GM23338 (cell line): ENCODE data around the gene DOCK2.

Source experiments
- CREB1 ChIP-seq: fragments of 250-450 bp; sonication (Bioruptor Pico); IDR thresholded peaks from 2 replicates; pipeline ENCODE4 v1.5.0; 2020; ENCODE audit warnings: low read depth, mild to moderate bottlenecking, moderate library complexity
- ETS1 ChIP-seq: IDR thresholded peaks from 2 replicates; pipeline ENCODE4 v1.6.1; 2016; ENCODE audit warnings: antibody characterized with exemption
- EZH2 ChIP-seq: fragments of 200-600 bp; sonication (generic); IDR thresholded peaks from one replicate; pipeline ENCODE4 v1.8.0; 2017; ENCODE audit warnings: antibody characterized with exemption, mild to moderate bottlenecking, low read depth; ENCODE audit not compliant: unreplicated experiment
- EZH2phosphoT487 ChIP-seq: fragments of 200-600 bp; sonication (generic); IDR thresholded peaks from one replicate; pipeline ENCODE4 v1.8.1; 2018; ENCODE audit warnings: antibody characterized with exemption; ENCODE audit not compliant: unreplicated experiment
- POLR2AphosphoS5 ChIP-seq: IDR thresholded peaks from 2 replicates; pipeline ENCODE4 v1.6.1; 2016; ENCODE audit warnings: antibody characterized with exemption, low read depth
- STAT1 ChIP-seq: IDR thresholded peaks from one replicate; pipeline ENCODE4 v1.6.1; 2016; ENCODE audit warnings: antibody characterized with exemption; ENCODE audit not compliant: unreplicated experiment
- ZNF114 ChIP-seq: fragments of 250-450 bp; sonication (Bioruptor Pico); IDR thresholded peaks from 2 replicates; pipeline ENCODE4 v1.5.0; 2020; ENCODE audit warnings: mild to moderate bottlenecking, moderate library complexity
- TF ChIP-seq, protein P1 (sequence below), 2 experiments: fragments of 200-600 bp in 1 of 2; sonication (generic) in 1 of 2; conservative IDR thresholded peaks; 2 replicates each; pipeline versions ENCODE4 v1.5.1 to v1.6.1; 2016 to 2017; ENCODE audit warnings: antibody characterized with exemption in 2 of 2, low read depth in 2 of 2, mild to moderate bottlenecking in 2 of 2, moderate library complexity in 1 of 2
- TF ChIP-seq, protein P2 (sequence below): IDR thresholded peaks from one replicate; pipeline ENCODE4 v1.6.1; 2018; ENCODE audit warnings: antibody characterized with exemption; ENCODE audit not compliant: unreplicated experiment

- TF ChIP-seq POLR2AphosphoS5 (no peak), EZH2 (no peak), ZNF114 (no peak), ETS1 (no peak), STAT1 (no peak), EZH2phosphoT487 (no peak), CREB1 (CRISPR knock-in tag) (no peak)
- TF ChIP-seq, protein P1, sequence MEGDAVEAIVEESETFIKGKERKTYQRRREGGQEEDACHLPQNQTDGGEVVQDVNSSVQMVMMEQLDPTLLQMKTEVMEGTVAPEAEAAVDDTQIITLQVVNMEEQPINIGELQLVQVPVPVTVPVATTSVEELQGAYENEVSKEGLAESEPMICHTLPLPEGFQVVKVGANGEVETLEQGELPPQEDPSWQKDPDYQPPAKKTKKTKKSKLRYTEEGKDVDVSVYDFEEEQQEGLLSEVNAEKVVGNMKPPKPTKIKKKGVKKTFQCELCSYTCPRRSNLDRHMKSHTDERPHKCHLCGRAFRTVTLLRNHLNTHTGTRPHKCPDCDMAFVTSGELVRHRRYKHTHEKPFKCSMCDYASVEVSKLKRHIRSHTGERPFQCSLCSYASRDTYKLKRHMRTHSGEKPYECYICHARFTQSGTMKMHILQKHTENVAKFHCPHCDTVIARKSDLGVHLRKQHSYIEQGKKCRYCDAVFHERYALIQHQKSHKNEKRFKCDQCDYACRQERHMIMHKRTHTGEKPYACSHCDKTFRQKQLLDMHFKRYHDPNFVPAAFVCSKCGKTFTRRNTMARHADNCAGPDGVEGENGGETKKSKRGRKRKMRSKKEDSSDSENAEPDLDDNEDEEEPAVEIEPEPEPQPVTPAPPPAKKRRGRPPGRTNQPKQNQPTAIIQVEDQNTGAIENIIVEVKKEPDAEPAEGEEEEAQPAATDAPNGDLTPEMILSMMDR (conservative IDR thresholded peaks at IDR 0.05; ENCODE audit: low read depth in 2 of 2): no peak
- TF ChIP-seq, protein P2, sequence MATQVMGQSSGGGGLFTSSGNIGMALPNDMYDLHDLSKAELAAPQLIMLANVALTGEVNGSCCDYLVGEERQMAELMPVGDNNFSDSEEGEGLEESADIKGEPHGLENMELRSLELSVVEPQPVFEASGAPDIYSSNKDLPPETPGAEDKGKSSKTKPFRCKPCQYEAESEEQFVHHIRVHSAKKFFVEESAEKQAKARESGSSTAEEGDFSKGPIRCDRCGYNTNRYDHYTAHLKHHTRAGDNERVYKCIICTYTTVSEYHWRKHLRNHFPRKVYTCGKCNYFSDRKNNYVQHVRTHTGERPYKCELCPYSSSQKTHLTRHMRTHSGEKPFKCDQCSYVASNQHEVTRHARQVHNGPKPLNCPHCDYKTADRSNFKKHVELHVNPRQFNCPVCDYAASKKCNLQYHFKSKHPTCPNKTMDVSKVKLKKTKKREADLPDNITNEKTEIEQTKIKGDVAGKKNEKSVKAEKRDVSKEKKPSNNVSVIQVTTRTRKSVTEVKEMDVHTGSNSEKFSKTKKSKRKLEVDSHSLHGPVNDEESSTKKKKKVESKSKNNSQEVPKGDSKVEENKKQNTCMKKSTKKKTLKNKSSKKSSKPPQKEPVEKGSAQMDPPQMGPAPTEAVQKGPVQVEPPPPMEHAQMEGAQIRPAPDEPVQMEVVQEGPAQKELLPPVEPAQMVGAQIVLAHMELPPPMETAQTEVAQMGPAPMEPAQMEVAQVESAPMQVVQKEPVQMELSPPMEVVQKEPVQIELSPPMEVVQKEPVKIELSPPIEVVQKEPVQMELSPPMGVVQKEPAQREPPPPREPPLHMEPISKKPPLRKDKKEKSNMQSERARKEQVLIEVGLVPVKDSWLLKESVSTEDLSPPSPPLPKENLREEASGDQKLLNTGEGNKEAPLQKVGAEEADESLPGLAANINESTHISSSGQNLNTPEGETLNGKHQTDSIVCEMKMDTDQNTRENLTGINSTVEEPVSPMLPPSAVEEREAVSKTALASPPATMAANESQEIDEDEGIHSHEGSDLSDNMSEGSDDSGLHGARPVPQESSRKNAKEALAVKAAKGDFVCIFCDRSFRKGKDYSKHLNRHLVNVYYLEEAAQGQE: no peak
These were observed 383.3 kb downstream of the DOCK2 start for GRCh38 chr5:170020423-170020822.
